Sciatic nerve (tissue), 2 donors: ENCODE results near the gene NOP53. TPM values are rescaled to one million over a fixed set of nuclear protein-coding genes. Genes with fewer than 3 reads are reported as not detected.
"Not testable (repeated sequence)": the region's sequence is repeated elsewhere in the genome, so short reads cannot be mapped to it uniquely, and the experiment has no call there.

Experiments used
- ATAC-seq: fragments of 200-7000 bp; cut with Tn5 transposase; one replicate; pipeline ENCODE4 v1.9.1; 2020; ENCODE audit warnings: mild to moderate bottlenecking, moderate library complexity
- DNase-seq: peaks from one replicate; pipeline ENCODE4 v3.0.0-alpha.2; 2020; ENCODE audit warnings: low spot score
- intact Hi-C: fragments of 100-400 bp; cut with DNase I; formaldehyde crosslinking; loops from one replicate; pipeline ENCODE4 v1.14.2; 2022
- total RNA-seq: library from RNA; stranded (reverse); fragmentation: NEBNext Ultra II Directional; extraction: Animal tissue kit (Norgen Biotek cat#: 25700); gene quantifications from one replicate; pipeline ENCODE4 v1.2.1, GENCODE V29; 2021
- donor health status: DM: no; HTN: no; CAD: no.
- donor health status: DM: no; HTN: no; CAD: no.

Gene NOP53
- total RNA-seq, 1 donor from 2014 or later: 297 TPM

GRCh38 chr19:47792616-47793015 lies 47.3 kb downstream of the NOP53 start:
- DNase-seq (no peak), ATAC-seq (no peak)
- intact Hi-C loops: no loop called here

GRCh38 chr19:47794526-47794925 lies 49.2 kb downstream of the NOP53 start:
- intact Hi-C loops: no loop called here
- DNase-seq (no peak), ATAC-seq (no peak)

- DNase-seq (no peak), ATAC-seq (no peak)
- intact Hi-C loops: no loop called here
These were observed 51.4 kb downstream of the NOP53 start for GRCh38 chr19:47796785-47797184.

GRCh38 chr19:47797996-47798903 lies 52.9 kb downstream of the NOP53 start:
- intact Hi-C loops: no loop called here
- DNase-seq: no peak
- no peak for ATAC-seq

GRCh38 chr19:47798904-47799266 lies 53.5 kb downstream of the NOP53 start:
- DNase-seq (no peak), ATAC-seq (no peak)
- intact Hi-C loops: no loop called here

- ATAC-seq (no peak), DNase-seq (no peak)
- intact Hi-C loops: no loop called here
These were observed 55.9 kb downstream of the NOP53 start for GRCh38 chr19:47801270-47801669.

- intact Hi-C loops: no loop called here
- DNase-seq: no peak
- ATAC-seq: no peak
These were observed 57.2 kb downstream of the NOP53 start for GRCh38 chr19:47802521-47803043.

- intact Hi-C loops, DNase-seq, ATAC-seq: not testable (repeated sequence)
These were observed 57.8 kb downstream of the NOP53 start for GRCh38 chr19:47803148-47803547.

GRCh38 chr19:47803671-47804070 lies 58.3 kb downstream of the NOP53 start:
- DNase-seq, intact Hi-C loops, ATAC-seq: not testable (repeated sequence)

- intact Hi-C loops, DNase-seq, ATAC-seq: not testable (repeated sequence)
These were observed 59.1 kb downstream of the NOP53 start, which contains the start of gene TPRX1 for GRCh38 chr19:47804451-47804850. Gene TPRX1 (minus strand): TSS chr19:47804551. CDS start chr19:47804539, 12 bp downstream.

- no peak for DNase-seq
- intact Hi-C loops: no loop called here
- no peak for ATAC-seq
These were observed 60.0 kb downstream of the NOP53 start for GRCh38 chr19:47805313-47805712.

GRCh38 chr19:47806435-47806834 lies 61.1 kb downstream of the NOP53 start:
- DNase-seq (no peak), ATAC-seq (no peak)
- intact Hi-C loops: no loop called here

Other genes starting within 250 kb of the NOP53 start
- 91.7 TPM for gene NAPA, start 230.5 kb upstream of the NOP53 start, total RNA-seq
- 0.71 TPM for gene ZNF541, start 172.4 kb upstream of the NOP53 start, total RNA-seq
- gene BICRA, start 136.4 kb upstream of the NOP53 start, total RNA-seq: 23.9 TPM
- 153 TPM for gene EHD2, start 32.1 kb upstream of the NOP53 start, total RNA-seq
- 306 TPM for gene SELENOW, start 33.2 kb downstream of the NOP53 start, total RNA-seq
- not detected for gene TPRX1, start 59.0 kb downstream of the NOP53 start, total RNA-seq
- gene CRX, start 76.4 kb downstream of the NOP53 start, total RNA-seq: 0.09 TPM
- not detected for gene TPRX2, start 113.7 kb downstream of the NOP53 start, total RNA-seq
- gene SULT2A1, start 140.8 kb downstream of the NOP53 start, total RNA-seq: not detected
- not detected for gene BSPH1, start 246.6 kb downstream of the NOP53 start, total RNA-seq
- gene ELSPBP1, start 249.1 kb downstream of the NOP53 start, total RNA-seq: not detected